PC-3 (cell line): ENCODE results near the gene LCNL1. TPM values are rescaled to one million over a fixed set of nuclear protein-coding genes. Genes with fewer than 3 reads are reported as not detected.

Experiments used
- ATAC-seq: fragments of 200-7000 bp; cut with Tn5 transposase; 2 replicates; pipeline ENCODE4 v1.9.1; 2020; ENCODE audit warnings: mild to moderate bottlenecking, moderate library complexity
- BruUV-seq: library from RNA; stranded (reverse); fragments of 400-500 nt; replicated peaks from 2 replicates; lab custom pipeline; 2021; lab: Mats Ljungman, UMichigan
- CTCF ChIA-PET: fragments of 300-600 bp; sonication (Branson Sonifier 250); formaldehyde crosslinking; loops from one replicate; lab custom pipeline; 2022; ENCODE audit warnings: antibody characterized with exemption; lab: Charles Lee
- POLR2A ChIA-PET: fragments of 300-600 bp; sonication (Branson Sonifier 250); formaldehyde crosslinking; loops from one replicate; lab custom pipeline; 2022; ENCODE audit warnings: antibody characterized with exemption; ENCODE audit not compliant: unreplicated experiment; lab: Charles Lee
- DNase-seq: peaks from one replicate; pipeline ENCODE4 v3.0.0-alpha.2; 2015
- H2AFZ ChIP-seq: fragments of 300-600 bp; sonication (generic); 2 replicates; pipeline ENCODE4 v1.6.0; 2016; ENCODE audit warnings: antibody characterized with exemption, low read length
- H3F3A ChIP-seq: fragments of 300-600 bp; sonication (generic); one replicate; pipeline ENCODE4 v1.6.0; 2017; ENCODE audit warnings: antibody characterized with exemption, low read length, control low read depth, mild to moderate bottlenecking; ENCODE audit not compliant: unreplicated experiment
- H3K27ac ChIP-seq: fragments of 300-600 bp; sonication (generic); 2 replicates; pipeline ENCODE4 v1.5.1; 2016; ENCODE audit warnings: mild to moderate bottlenecking, low read length
- H3K27me3 ChIP-seq: fragments of 300-600 bp; sonication (generic); 2 replicates; pipeline ENCODE4 v1.6.1; 2016; ENCODE audit warnings: low read length, mixed read lengths
- H3K36me3 ChIP-seq: fragments of 300-600 bp; sonication (generic); 2 replicates; pipeline ENCODE4 v1.6.1; 2016; ENCODE audit warnings: low read depth, mixed run types, low read length, mixed read lengths
- H3K4me1 ChIP-seq: fragments of 300-600 bp; sonication (generic); 2 replicates; pipeline ENCODE4 v1.5.1; 2016; ENCODE audit warnings: low read length; ENCODE audit not compliant: insufficient read depth
- H3K4me2 ChIP-seq: fragments of 300-600 bp; sonication (generic); 2 replicates; pipeline ENCODE4 v1.6.0; 2016; ENCODE audit warnings: low read length
- H3K4me3 ChIP-seq: fragments of 300-600 bp; sonication (generic); 2 replicates; pipeline ENCODE4 v1.5.1; 2016; ENCODE audit warnings: mild to moderate bottlenecking, low read length, mixed read lengths
- H3K79me2 ChIP-seq: fragments of 300-600 bp; sonication (generic); 2 replicates; pipeline ENCODE4 v1.6.1; 2017; ENCODE audit warnings: low read length, mixed read lengths
- H3K9ac ChIP-seq: fragments of 300-600 bp; sonication (generic); 2 replicates; pipeline ENCODE4 v1.6.0; 2016; ENCODE audit warnings: mild to moderate bottlenecking, low read length
- H3K9me2 ChIP-seq: fragments of 300-600 bp; sonication (generic); replicated peaks from 2 replicates; pipeline ENCODE4 v1.6.1; 2016; ENCODE audit warnings: mixed run types, low read length, mixed read lengths
- H3K9me3 ChIP-seq: fragments of 300-600 bp; sonication (generic); 2 replicates; pipeline ENCODE4 v1.6.1; 2016; ENCODE audit warnings: low read length, mixed read lengths
- H4K20me1 ChIP-seq: fragments of 300-600 bp; sonication (generic); 2 replicates; pipeline ENCODE4 v1.6.1; 2016; ENCODE audit warnings: low read length, mixed read lengths
- CTCF ChIP-seq: fragments of 300-600 bp; sonication (generic); conservative IDR thresholded peaks from 2 replicates; pipeline ENCODE4 v1.5.1; 2017; ENCODE audit warnings: antibody characterized with exemption, low read depth, mild to moderate bottlenecking, low read length
- EZH2 ChIP-seq: fragments of 300-600 bp; sonication (generic); IDR thresholded peaks from one replicate; pipeline ENCODE4 v1.6.1; 2017; ENCODE audit warnings: antibody characterized with exemption, mild to moderate bottlenecking, low read length; ENCODE audit not compliant: unreplicated experiment
- EZH2phosphoT487 ChIP-seq: fragments of 300-600 bp; sonication (generic); IDR thresholded peaks from 2 replicates; pipeline ENCODE4 v1.6.1; 2018; ENCODE audit warnings: mild to moderate bottlenecking, antibody characterized with exemption, low read length, borderline replicate concordance
- intact Hi-C: fragments of 100-400 bp; cut with micrococcal nuclease; formaldehyde crosslinking; loops from 2 replicates; pipeline ENCODE4 v1.9.0; 2023
- total RNA-seq: library from RNA; depleted of rRNA; stranded (reverse); fragments of >200 nt; gene quantifications from 2 replicates; pipeline ENCODE4 v1.2.3, GENCODE V29; 2014

The LCNL1 gene
- total RNA-seq, 1 experiment from 2014 or later = not detected

GRCh38 chr9:136946228-136947027, 36.4 kb upstream of the LCNL1 start:
- intact Hi-C loops = no loop called here
- Histone ChIP-seq H3K27me3 (no peaks in the 10 kb centered on the region), H3F3A (no peaks in the 10 kb centered on the region), H3K9me2 (no peaks in the 10 kb centered on the region), H3K36me3 (no peaks in the 10 kb centered on the region; the same call in 1 of the 2 replicates), H3K4me3 (no peak overlapping the region), H2AFZ (no peak overlapping the region), H3K79me2 (peaks cover 26% of the 10 kb centered on the region), H3K27ac (no peak overlapping the region), H3K4me2 (no peak overlapping the region), H3K4me1 (peaks cover 16% of the 10 kb centered on the region), H3K9ac (no peak overlapping the region), H3K9me3 (no peaks in the 10 kb centered on the region), H4K20me1 (no peaks in the 10 kb centered on the region)
- ChIA-PET POLR2A (no interaction called here), CTCF (no interaction called here)
- no peak for DNase-seq
- no peak for ATAC-seq
- TF ChIP-seq EZH2 = no peak
- no peak for TF ChIP-seq EZH2phosphoT487
- no peak for TF ChIP-seq CTCF
- BruUV-seq = no TSS peak

- BruUV-seq = no TSS peak
- ChIA-PET CTCF (interaction anchor here (1.4 to 1.5 kb wide), 3 partner anchors 49 to 88 kb away, joined by 4 to 17 read pairs (median 9); partner anchors contain the start of gene CLIC3), POLR2A (no interaction called here)
- DNase-seq (no peak), ATAC-seq (no peak)
- no peak for TF ChIP-seq EZH2phosphoT487
- TF ChIP-seq EZH2 = no peak
- TF ChIP-seq CTCF = no peak
- no peak overlapping the region for H3K9ac ChIP-seq
- no peaks in the 10 kb centered on the region for H4K20me1 ChIP-seq
- H3K9me2 ChIP-seq = no peaks in the 10 kb centered on the region
- peaks cover 19% of the 10 kb centered on the region for H3K79me2 ChIP-seq
- no peaks in the 10 kb centered on the region for H3K27me3 ChIP-seq
- H3K27ac ChIP-seq = no peak overlapping the region
- H3F3A ChIP-seq = no peaks in the 10 kb centered on the region
- no peak overlapping the region for H2AFZ ChIP-seq
- H3K4me2 ChIP-seq = no peak overlapping the region
- H3K4me3 ChIP-seq = no peak overlapping the region
- intact Hi-C loops = no loop called here
- peaks cover 16% of the 10 kb centered on the region for H3K4me1 ChIP-seq
- no peaks in the 10 kb centered on the region for H3K9me3 ChIP-seq
- no peaks in the 10 kb centered on the region; the same call in 1 of the 2 replicates for H3K36me3 ChIP-seq
These were observed 35.5 kb upstream of the LCNL1 start for GRCh38 chr9:136947028-136947891.
